GM12872 (cell line): ENCODE results near the gene LDLRAD4.

Experiments used
- TF ChIP-seq, protein P1 (sequence below): IDR thresholded peaks from 3 replicates; pipeline ENCODE4 v1.5.1; 2011; ENCODE audit warnings: low read depth, mild to moderate bottlenecking, low read length, moderate library complexity; ENCODE audit not compliant: insufficient read depth

Gene LDLRAD4

DNA sequence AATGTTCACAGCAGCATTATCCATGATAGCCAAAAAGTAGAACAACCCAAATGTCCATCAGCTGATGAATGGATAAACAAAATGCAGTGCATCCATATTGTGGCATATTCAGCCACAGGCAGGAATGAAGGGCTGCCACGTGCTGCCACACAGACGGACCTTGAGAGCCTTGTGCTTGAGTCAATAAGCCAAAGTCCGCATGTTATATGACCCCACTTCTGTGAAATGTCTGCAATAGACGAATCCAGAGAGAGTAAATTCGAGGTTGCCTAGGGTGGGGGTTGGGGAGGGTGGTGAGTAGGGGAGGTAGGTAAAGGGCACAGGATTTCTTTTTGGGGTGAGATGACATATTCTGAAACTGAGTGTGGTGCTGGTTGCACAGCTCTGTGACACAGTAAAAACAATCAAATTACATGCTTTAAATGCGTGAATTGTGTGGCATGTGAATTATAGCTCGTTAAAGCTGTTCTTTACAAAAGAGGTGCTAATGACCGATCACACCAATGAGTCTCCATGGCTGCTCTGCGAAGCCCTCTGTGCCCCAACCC lies 38.9 kb upstream of the LDLRAD4 start:
- TF ChIP-seq, protein P1, sequence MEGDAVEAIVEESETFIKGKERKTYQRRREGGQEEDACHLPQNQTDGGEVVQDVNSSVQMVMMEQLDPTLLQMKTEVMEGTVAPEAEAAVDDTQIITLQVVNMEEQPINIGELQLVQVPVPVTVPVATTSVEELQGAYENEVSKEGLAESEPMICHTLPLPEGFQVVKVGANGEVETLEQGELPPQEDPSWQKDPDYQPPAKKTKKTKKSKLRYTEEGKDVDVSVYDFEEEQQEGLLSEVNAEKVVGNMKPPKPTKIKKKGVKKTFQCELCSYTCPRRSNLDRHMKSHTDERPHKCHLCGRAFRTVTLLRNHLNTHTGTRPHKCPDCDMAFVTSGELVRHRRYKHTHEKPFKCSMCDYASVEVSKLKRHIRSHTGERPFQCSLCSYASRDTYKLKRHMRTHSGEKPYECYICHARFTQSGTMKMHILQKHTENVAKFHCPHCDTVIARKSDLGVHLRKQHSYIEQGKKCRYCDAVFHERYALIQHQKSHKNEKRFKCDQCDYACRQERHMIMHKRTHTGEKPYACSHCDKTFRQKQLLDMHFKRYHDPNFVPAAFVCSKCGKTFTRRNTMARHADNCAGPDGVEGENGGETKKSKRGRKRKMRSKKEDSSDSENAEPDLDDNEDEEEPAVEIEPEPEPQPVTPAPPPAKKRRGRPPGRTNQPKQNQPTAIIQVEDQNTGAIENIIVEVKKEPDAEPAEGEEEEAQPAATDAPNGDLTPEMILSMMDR: no peak

DNA sequence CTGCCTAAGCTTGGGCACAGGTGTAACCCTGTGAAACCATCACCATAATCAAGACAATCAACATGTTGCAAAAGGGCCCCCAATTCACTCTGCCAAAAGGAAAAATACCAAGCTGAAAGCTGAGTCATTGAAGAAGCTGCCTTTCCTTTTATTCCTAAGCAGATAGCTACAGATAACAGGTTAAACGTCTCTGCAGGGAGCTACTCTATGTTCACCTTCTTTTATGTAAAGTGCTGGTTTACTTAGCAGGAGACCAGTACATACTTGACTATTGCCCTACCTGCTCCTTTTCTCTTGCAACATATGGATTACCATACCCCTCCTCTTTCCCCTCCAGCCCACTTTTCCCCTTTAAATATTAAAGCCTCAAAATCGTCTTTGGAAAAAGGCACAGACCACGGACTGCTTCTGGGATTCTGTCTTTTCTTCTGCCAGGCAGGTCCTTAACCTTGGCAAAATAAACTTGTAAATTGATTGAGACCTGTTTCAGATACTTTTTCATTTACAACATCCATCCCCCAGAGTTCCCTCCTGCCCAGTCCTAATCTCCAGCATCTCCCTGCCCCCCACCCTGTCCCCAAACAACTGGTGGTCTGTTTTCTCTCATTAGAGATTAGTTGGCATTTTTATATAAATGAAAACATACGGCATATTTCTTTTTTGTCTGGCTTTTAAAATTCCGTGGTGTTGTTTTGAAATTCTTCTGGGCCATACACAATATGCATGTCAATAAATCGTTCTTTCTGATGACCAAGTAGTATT lies 37.8 kb upstream of the LDLRAD4 start:
- TF ChIP-seq, protein P1: no peak

DNA sequence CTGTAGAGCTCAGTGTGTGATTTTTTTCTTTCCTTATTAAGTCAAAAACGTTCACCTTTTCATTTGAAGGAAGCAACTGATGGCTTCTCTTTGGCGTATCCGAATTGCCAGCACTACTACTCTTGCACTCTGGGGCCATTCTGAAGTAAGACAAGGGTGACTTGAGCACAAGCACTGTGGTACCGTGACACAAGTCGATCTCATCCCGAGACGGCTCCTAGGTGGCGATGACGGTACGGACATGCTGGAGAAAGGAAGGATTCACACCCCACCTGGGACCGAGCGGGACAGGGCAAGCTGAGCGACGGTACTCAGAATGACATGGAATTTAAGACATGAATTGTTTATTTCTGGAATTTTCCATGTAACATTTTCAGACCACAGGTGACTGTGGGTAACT lies 36.8 kb upstream of the LDLRAD4 start:
- TF ChIP-seq, protein P1: no peak

DNA sequence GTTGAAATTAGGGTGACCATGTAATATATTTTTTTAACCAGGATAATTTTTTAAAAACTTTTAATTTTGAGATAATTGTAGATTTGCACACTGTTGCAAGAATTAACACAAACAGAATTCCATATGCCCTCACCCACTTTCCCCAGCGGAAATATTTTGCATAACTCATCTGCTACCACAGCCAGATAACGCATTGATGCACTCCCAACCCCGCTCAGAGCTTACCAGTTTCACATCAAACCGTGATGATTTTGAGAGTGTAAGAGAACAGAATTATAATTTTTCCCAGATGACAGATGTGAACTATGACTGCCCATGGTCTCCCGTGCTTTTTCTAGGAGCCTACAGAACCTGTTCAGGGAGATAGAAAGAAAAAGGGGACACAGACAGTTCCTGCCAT lies 35.2 kb upstream of the LDLRAD4 start:
- TF ChIP-seq, protein P1: no peak

DNA sequence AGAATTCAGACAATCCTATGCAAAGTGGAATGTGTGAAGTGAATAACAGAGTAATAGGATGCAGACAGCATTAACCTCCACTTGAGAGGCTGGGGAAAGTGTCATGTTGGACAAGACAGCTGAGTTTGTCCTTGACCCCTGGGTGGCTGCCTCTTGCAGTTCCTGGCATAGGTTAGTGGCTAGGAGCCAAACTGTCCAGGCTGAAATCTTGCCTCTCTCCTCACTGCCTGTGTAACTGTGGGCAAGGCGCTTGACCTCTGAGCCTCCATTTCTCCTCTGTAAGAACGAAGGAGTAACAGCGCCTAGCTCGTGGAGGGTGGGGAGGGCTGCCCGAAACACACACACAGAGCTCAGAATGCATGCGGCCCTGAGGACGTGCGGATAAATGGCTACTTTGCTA lies 34.8 kb upstream of the LDLRAD4 start:
- TF ChIP-seq, protein P1: no peak

DNA sequence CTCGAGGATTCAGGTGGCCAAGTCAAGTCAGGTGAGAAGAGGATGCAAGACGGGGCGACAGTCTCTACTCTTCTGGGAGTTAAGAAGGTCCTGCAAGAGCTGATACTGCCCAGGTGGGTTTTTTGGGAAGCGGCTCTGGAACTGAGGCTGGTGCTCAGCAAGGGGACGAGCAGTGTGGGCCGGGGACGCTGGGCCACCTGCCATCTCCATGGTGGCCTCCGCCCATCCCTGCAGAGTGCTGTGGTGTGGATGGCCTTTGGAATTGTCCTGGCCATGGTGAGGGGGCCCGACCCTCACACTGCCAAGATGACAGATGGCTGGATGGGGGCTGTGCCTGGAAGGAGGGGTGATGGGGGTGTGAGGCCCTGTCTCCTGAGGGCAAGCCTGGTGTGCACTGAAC lies 34.2 kb upstream of the LDLRAD4 start:
- TF ChIP-seq, protein P1: no peak

DNA sequence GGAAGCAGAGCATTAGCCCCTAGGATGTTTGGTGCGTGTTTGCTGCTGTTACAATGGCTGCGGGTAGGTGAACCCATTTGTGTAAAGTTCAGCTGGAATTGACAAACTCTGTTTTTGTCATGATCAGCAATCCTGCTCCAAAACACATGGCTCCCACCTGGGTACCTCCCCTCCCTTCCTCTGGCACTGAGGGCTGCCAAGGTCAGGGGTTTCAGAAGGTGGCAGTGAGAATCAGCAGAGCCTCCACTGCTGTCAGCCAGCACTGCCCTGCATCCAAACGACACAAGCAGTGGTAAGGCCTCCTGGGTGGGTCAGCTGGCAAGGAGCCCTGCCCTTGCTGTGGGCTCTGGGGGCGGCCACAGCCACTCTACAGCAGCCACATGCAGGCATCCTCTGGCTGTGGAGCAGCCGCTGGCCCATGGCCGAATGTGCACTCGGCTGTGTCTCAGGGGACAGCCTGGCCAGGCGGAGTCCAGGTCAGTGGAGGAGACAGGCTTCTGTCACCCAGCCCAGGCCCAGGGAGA lies 32.8 kb upstream of the LDLRAD4 start:
- TF ChIP-seq, protein P1: no peak
